G401.6 (cell line): Measurements from ENCODE around the gene MRPL2.
A peak's percentile ranks its signal among the peaks of the same experiment; 100 is the strongest.
"Not testable (repeated sequence)": the region's sequence is repeated elsewhere in the genome, so short reads cannot be mapped to it uniquely, and the experiment has no call there.

Experiments
- FAIRE-seq: peaks from 2 replicates; lab custom pipeline; 2012; peaks lifted over from hg19 to GRCh38; lab: Jason Lieb, UNC

MRPL2 gene

DNA sequence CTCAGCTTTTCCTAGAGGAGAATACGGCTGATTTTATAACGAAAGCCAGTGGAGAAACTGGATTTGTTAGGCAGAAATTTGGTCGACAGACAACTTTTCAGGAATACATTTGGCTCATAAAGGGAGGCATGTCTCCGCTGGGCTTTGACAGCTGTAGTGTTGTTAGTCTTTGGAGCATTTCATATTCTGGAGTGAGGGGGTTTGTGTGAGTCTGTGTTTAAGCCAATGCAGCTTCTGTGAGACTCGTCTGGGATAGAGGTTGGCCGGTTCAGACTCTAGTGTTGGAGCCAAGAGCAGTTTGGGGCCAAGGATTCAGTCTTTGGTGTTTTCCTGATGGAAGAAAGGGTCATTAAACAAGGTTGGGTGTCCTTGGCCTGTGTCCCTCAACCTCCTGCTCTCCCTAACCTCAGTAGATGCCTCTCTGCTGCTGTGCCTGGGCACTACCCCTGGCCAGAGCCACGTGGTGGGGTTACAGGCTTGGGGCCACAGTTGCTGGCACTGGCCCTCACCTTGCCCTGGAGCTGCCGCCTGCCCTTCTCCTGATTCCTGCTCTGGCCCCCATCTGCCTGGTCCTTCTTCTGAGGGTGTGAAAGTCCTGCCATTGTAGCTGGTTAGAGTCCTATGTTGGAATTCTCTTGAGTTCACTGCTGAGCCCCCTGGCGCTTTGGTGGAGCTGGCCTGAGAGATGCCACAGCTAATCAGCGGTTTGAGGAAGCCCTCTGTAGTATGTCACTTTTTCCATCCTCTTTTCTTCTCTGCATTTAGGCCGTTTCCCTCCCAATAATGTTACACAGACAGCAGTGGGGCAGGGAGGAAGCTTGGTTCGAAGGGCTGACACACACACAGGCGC is 23.8 kb upstream of the MRPL2 start:
- FAIRE-seq, result no peak

DNA sequence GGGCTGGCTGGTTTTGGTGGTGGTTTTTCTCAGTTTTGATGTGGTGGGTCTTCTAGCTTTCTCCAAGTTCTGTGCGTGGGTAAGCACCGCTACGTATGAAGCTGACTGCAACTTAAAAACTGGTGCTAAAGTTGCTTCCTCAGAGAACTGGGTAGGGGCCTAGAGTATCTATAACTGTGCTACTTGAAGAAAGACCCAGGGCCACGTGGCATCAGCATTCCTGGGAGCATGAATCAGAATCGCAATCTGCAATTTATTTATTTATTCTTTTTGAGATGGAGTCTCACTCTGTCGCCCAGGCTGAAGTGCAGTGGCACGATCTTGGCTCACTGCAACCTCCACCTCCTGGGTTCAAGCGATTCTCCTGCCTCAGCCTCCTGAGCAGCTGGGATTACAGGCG is 22.7 kb upstream of the MRPL2 start:
- not testable (repeated sequence) for FAIRE-seq

DNA sequence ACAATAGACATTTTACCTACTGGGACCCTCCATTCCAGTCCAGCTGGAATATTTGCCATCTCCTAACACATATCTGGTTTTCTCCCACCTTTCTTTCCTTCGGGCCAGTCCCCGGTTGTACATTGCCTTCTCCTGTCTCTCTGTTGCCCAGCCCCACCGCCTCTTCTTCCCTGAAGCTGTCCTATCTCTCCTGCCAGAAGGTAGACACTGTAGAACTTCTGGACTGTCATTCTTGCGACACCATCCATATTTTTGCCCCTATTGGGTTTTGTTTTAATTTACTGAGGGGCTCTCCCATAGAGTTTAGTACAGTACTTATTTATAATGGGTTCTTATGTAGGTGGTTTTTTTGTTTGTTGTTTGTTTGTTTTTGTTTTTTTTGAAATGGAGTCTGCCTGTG is 21.8 kb upstream of the MRPL2 start:
- FAIRE-seq, result no peak

DNA sequence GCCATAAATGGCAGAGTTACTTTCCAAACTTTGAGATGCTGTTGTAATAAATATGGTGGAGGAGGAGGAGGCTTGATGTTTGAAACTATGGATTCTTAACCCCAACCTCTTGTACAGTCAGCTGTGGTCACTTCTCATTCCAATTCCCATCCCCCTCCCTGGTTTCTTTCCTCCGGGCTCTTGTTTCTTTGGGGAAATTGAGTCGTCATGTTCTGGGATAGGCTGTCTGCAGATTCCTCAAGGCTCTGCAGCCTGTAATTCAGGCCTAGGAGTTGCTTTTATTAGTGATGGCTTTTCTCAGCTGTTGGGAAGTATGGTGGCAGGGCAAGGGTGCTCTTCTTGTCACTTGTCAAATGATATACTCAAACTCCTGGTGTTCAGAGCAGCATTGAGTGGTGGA is 19.5 kb upstream of the MRPL2 start:
- FAIRE-seq, result no peak

DNA sequence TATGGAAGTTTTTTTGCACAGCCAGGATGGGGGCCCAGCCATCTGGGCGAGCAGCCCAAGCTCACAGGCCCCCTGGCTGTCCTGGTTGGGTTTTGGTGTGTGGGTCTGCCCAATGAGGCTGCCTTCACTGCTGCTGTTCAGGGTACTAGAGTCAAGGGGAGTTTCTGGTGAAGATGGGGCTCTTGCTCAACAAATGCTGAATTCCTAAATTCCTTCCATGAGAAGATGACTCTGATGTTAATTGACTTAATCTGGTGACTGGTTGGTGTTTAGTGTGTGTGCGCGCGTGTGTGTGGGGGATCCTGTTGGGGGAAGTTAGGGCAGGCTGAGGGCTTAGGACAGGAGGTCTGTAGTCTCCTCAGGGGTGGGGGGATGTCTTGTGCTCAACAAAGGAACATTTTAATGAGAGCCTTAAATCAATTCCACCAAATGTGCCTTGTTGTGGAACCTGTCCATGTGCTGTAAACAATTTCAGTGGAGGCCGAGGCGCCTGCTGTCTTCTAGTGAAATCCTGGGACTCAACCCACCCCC is 18.8 kb upstream of the MRPL2 start:
- no peak for FAIRE-seq

DNA sequence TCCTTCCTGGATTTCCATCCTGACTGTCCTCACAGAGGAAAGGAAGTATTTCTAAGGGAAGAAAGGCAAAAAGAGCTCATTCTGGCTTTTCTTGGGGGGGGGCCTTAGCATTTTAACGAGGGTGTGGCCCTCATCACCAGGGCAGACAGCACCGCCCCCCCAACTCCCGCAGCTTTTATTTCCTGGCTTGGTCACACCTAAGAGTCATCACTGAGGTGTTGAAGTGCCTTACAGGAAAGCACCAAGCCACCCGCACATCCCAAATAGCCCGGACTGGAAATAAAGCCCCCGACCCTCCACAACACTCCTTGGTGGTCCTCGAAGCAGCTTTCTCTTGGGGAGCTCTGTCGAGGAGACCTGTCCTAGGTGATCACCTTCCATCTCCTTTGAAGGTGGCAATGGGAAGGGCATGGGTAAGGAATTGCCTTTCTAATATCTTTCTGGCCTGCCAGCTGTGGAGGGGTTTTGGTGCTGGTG is 18.1 kb upstream of the MRPL2 start:
- no peak for FAIRE-seq

DNA sequence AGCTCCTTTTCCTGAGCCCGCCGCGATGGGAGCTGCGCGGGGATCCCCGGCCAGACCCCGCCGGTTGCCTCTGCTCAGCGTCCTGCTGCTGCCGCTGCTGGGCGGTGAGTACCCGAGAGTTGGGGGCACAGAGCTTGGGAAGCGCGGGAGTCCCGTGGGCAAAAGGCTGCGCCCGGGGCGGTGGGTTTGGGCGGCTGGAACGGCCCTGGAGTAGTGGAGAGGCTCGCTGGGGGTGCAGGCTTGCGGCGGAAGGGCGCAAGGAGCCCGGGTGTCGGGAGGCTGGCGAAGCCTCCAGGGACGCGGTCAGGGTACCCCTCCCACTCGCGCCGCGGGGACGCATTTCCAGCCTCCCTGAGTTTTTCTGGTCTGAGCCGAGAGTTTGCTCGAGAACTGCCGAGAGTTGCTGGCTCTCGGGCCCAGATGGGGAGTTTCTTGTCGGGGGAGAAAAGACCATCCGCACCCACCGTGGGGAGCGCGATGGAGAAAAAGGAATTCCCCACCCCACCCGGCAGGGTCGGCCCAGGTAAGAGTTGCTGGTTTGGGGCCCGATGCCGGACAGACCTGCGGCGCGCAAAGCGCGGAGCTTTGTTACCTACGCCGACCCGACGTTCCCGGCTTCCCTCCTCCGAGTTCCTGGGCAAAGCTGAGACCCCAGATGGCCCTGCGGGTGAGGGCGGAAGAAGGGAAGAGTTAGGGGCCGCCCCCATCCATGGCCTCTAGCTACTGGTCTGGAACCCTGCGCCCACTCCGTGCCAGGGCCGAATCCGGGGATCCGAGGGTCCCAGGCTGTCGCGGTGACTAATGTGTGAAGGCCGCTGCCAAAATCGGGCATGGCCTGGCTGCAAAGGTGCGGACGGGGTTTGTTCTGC is 17.5 kb upstream of the MRPL2 start:
- FAIRE-seq, result no peak

DNA sequence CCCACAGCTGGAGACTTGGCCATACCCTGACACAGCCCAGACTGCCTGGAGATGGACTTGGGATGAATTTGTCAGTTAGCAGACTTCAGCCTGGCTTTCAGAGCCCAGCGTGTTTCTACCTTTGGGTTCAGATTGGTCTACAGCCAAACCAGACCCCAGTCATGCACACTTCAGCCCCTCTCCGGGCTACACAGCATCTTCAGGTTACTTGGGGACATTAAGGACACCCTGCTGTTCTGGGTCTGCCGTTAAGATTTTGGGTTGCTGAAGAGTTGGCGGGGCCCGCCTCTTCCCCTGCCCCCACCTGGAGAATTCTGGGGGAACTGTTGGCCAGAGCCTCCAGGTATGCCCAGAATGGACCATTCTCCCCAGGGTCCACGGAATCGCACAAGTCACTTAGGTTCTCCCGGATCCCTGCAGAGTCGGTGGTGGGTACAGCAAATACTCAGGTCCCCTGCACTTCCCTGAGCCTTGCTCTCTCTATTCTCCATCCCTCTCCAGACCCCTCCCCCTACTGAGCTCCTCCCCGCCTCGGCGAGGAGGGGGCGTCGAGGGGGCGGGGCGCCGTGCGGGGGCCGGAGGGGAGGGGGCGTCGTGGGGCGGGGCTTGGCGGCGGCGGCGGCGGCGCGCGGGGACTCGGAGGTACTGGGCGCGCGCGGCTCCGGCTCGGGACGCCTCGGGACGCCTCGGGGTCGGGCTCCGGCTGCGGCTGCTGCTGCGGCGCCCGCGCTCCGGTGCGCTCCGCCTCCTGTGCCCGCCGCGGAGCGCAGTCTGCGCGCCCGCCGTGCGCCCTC is 16.6 kb upstream of the MRPL2 start, which contains the start of gene PTK7:
PTK7 (plus strand) TSS at position 645 of the 794 bp plus-strand sequence. CDS start 175 bp downstream, outside the sequence.
- no peak for FAIRE-seq

DNA sequence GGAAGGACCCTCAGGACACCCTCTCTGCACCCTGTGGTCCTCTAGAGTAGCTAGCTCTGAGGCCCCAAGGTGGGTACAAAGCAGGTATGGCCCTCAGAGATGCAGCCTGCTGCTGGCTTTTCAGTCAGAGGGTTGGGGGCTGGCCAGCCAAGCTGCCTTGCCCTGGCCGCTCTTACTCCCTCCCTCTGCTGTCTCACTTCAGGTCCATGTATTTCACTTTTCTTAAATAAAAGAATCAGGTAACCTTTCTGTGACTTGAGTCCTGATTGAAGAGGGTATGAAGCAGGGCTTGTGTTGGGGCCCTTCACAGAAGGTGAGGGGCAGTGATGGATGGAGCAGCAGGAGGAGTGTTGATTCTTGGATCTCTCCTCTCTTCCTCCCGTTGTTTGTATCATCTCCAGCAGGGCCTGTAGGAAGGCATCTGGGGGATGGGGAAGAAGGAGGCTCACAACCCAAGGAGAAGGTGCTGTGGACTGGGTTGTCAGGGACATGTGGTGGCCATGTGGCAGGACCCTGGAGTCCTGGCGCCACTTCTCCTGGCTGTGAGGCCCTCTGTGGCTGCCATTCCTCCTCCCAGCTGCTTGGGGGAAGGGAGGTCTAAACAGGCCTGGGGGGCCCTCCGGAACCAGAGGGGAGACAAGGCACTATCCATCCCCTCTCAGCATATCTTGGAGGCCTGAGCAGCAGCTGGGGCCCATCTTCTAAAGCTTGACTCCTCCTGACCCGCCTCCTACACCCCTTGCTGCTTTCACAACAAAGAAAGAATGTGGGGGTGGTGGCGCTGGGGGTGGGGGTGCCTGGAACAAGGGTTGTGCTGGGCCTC is 15.8 kb upstream of the MRPL2 start:
- no peak for FAIRE-seq

DNA sequence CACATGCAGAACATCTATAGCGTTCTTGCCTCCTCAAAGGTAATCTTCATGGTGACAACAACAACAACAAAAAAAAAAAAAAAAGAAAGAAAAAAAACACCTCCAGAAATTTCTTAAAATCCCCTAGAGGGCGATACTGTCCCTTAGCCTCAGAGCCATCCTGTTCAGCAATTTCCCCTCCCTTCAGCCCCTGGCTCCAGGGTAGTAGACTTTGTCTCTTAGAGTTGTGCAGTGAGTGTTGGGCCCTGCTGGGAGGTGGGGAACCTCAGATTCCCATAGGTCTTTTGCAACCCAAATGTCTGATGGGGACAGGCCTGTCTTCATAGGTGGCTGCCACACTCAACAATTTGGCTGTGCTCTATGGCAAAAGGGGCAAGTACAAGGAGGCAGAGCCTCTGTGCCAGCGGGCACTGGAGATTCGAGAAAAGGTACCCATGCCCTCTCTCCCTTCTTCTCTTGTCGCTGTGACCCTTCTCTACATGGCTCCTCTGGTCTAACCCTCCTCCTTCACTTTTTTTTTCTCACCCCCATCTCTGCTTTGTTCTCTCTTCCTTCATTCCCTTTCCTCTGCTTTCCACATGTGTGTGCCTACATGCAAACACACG is 10.9 kb upstream of the MRPL2 start:
- peak; percentile 97 for FAIRE-seq

DNA sequence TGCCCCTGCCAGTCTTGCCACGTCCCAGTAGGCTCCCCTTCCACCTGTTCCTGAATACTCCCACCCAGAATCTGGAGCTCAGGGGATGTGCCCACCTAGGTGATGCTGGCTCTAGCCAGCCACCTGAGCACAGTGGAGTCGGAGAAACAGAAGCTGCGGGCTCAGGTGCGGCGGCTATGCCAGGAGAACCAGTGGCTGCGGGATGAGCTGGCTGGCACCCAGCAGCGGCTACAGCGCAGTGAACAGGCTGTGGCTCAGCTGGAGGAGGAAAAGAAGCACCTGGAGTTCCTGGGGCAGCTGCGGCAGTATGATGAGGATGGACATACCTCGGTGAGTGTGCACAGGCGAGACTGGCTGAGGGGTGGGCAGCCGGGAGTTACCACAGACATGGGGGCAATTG is 3.6 kb upstream of the MRPL2 start:
- FAIRE-seq, result no peak

DNA sequence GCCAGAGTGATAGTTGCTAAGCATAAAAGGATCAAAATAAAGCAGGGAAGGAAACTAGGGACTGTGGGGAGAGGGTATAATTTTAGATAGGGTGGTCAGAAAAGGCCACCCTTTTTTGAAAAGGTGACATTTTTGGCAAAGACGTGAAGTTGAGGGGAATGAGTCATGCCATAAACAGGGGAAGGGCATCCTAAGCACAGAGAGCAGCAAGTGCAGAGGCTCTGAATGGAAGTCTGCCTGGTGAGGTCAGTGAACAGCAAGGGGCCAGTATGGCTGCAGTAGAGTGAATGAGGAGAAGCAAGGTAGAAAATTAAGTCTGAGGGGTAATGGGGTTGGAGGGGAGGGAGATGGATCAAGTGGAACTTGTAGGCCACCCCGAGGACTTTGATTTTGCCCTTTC is 2.6 kb upstream of the MRPL2 start:
- FAIRE-seq, result no peak

DNA sequence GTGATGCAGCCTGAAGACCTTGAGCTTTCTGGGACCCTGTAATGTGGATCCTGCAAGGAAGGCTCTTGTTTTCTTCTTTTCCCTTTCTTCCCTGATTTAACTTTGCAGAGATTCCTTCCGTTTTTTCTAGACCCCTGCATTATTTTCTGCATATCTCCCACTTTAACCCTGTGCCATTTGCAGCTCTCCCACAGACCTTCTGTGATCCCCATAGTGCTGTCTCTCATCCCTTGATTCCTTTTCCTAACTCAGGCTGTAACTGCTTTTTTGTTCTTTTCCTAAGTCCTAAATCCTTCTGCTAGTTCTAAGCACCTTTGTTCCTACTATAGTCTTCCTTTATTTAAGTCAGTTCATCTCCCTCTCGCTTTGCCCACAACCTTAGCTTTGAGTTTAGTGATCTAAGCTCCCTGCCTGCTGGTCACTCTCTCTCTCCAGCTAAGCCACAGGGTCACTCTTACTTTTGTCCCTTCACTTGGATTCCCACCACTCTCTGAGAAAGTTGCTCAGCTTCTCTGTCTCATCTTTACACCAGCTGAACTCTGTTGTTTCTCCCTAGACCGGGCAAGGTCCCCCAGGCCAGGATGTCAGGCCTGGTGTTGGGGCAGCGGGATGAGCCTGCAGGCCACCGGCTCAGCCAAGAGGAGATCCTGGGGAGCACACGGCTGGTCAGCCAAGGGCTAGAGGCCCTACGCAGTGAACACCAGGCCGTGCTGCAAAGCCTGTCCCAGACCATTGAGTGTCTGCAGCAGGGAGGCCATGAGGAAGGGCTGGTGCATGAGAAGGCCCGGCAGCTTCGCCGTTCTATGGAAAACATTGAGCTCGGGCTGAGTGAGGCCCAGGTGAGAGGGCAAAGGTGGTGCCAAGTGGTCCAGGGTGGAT is 1.8 kb upstream of the MRPL2 start:
- no peak for FAIRE-seq

DNA sequence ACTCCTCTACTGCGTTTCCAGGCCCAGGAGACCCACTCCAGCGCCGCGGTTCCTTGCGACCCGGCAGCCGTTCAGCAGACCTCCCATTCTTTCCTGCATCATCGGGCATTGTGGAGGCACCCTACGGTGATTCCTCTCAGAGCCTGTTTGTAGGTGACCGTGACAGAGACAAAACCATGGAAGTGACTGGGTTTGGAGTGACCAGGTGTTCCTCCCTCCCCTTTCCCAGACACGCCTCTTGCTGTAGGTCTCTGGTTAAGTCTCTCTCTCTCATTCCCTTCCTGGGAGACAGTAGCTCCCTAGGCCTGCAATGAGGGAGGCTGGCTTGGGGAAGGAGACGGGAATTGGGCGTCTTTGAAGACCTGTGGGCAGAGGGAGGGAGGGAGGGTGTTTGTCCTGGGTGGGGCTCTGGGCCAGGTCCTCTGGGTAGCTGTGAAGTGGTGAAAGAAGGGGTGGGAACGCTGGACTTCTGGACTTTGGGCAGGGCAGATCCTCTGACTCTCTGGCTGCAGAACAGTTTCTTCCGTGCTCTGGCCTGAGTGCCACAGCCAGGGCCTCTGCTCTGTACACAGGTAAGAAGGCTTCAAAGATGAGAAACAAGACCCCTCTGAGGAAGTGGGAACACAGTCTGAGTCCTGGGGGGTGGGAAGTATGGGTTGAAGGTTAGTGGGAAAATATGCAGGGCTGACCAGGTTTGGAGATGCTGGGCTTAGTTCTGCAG is 960 bp upstream of the MRPL2 start:
- FAIRE-seq, result no peak

DNA sequence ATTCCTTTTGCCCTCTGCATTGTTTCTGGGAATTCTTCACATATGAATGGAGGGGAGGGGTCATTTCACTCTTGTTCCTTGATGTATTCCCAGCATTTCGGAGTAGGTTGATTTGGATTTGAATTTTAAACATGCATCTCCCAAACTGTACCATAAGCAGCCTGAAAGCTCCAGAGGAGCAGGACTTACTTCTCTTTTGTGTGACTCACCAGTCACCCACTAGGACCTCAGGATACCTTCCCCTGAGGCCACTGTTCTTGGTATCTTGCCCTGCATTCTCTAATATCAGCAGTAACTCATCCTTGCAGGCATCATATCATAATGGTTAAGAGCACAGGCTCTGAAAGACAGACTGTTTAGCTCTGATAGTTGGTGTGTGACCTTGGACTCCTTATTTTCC is 703 bp downstream of the MRPL2 start:
- no peak for FAIRE-seq

DNA sequence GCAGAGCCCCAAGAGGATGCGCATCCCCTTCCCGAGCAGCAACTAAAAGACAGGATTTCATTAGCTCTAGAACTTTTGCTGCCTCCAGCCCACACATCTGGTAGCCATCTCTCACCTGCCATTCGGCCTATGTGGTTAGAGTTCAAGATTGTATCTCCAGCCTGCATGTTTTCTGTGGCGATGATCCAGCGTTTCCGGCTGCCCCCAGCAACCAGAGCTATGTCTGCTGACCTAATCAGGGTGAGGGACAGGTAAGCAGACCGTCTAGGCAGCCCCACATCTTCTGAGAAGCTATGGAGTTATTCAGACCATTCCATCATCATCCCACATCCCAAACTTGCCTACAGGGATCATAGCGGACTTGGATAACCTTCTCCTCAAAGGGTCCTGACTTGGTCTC is 3.3 kb downstream of the MRPL2 start:
- no peak for FAIRE-seq

DNA sequence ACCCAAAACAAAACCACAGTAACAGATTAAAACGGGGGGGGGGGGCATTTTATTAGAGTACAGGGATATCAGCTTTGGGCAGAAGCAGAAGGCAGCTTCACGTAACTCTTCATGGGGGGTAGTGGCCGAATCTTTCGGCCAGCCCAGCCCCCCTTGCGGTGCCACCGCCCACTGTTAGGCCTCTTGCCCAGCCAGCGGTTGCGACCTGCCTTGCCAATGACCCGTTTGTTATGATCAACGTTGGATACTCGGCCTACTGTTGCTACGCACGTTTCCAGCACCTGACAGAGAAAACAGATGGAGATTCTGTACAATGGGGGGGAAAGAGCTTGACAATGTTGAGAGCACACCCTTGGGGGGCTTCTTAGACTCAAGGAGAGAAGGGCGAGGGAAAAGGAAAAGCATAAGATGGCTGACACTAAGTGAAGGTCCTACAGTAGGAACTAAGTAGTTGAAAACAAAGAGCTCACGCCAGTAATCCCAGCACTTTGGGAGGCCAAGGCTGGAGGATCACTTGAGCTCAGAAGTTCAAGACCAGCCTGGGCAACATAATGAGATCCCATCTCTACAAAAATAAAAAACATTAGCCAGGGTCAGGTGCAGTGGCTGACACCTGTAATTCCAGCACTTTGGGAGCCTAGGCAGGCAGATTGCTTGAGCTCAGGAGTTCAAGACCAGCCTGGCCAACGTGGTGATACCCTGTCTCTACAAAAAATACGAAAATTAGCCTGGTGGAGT is 4.9 kb downstream of the MRPL2 start:
- FAIRE-seq, result no peak

DNA sequence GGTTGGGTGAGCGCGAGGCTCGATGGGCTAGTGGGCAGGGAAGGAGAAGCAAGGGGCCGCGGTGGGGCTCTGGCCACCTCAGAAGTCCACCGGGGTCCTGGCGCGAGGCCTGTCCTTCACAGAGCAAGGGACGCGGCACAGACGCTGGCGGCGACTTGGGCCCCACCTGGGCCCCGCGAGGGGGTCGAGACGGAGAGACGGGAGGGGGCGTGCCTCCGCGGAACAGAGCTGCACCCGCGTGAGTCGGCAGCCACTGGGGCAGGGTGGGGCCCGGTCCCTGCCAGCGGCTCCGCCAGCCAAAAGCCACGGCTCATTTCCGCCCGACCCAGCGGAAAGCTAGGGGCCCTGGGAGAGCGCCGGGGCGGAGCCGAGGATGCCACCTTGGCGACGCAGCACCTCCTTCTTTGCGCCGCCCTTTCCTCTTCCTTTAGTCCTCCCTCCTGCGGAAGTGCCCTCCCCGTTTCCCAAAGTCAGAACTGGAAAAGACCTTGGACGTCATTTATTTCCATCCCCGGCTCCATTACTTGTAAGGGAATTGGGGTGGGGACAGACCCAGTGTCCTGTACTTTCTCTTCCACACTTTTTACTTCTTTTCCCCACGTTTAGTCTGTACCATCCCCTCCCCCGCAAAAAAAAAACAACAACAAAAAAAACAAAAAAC is 5.6 kb downstream of the MRPL2 start, which contains the start of gene CUL7:
CUL7 (minus strand) TSS at position 307 of the 661 bp plus-strand sequence. CDS start 1,063 bp downstream, outside the sequence.
- FAIRE-seq, result peak; percentile 96
